Measurements from ENCODE around the gene SERPINE2. TPM values are rescaled to one million over a fixed set of nuclear protein-coding genes. Genes with fewer than 3 reads are reported as not detected.

SERPINE2 gene
- total RNA-seq, 1 experiment from 2014 or later: 231 TPM

DNA sequence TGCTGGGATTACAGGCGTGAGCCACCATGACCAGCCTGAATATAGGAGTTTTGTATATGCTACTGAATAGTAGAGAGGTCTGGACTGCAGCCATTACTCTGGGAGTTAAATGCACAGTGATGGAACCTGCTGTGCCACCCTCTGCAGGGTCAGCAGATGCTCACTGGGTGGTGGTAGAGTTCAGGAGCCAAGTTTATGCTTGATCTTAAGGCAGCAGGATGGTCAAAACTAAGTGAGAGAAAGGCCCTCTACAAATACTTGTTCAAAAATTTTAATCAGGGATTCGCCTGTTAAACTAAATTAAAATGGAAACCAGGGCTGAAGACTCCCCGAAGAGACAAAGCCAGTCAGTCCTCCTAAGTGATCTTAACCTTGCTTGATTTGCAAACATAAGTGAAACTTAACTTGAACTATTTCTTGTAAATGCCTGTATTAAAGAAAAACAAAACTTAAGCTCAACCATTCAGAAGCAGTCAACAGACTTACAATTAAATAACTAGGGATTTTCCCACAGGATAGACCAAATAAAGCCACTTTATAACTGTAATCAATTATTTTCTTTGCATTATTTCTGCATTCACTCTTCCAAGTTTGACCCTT lies 89.7 kb downstream of the SERPINE2 start:
- CTCF ChIA-PET: interaction anchor here (0.8 to 1.3 kb wide), 2 partner anchors 306 to 1290 kb away, joined by 3 read pairs; no protein-coding TSS in a partner anchor
- BruUV-seq (replicated peaks): no TSS peak
- Mint-ChIP-seq H3K27ac (ENCODE audit: low read depth, unreplicated experiment) (no peak overlapping the region), H3K4me3 (ENCODE audit: unreplicated experiment) (no peak overlapping the region), H3K9me3 (ENCODE audit: unreplicated experiment) (no peaks in the 10 kb centered on the region), H3K4me1 (ENCODE audit: insufficient read depth, unreplicated experiment) (peaks cover 8% of the 10 kb centered on the region), H3K36me3 (ENCODE audit: insufficient read depth, unreplicated experiment) (peaks cover under 1% of the 10 kb centered on the region), H3K27me3 (ENCODE audit: insufficient read depth, unreplicated experiment) (no peaks in the 10 kb centered on the region)
- intact Hi-C loops (cut with micrococcal nuclease): no loop called here
- DNase-seq (ENCODE audit: unreplicated experiment): no peak
- TF ChIP-seq, protein P1, sequence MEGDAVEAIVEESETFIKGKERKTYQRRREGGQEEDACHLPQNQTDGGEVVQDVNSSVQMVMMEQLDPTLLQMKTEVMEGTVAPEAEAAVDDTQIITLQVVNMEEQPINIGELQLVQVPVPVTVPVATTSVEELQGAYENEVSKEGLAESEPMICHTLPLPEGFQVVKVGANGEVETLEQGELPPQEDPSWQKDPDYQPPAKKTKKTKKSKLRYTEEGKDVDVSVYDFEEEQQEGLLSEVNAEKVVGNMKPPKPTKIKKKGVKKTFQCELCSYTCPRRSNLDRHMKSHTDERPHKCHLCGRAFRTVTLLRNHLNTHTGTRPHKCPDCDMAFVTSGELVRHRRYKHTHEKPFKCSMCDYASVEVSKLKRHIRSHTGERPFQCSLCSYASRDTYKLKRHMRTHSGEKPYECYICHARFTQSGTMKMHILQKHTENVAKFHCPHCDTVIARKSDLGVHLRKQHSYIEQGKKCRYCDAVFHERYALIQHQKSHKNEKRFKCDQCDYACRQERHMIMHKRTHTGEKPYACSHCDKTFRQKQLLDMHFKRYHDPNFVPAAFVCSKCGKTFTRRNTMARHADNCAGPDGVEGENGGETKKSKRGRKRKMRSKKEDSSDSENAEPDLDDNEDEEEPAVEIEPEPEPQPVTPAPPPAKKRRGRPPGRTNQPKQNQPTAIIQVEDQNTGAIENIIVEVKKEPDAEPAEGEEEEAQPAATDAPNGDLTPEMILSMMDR (IDR thresholded peaks at IDR 0.05; ENCODE audit: unreplicated experiment): no peak
- POLR2A ChIA-PET: no interaction called here

DNA sequence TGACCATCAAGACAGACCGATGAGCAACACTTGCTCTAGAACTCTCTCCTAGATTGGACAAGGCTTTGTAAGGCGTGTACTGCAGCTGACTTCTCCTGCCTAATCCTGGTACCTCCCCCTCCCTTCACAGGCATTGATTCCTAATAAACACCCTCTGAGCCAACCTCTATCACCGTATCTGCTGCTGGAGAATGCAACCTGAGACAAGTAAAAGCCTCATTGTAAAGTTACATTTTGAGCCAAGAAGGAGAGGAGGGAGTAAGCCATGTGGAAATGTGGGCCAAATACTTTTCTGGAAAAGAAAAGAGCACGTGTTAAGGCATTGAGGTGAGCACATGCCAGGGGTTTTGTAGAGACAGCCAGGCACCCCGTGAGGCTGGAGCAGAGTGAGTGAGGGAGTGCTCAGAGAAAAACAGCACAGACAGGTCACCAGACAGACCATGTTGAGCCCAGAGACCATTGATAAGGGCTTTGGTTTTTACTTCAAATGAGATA lies 91.3 kb downstream of the SERPINE2 start:
- no peak overlapping the region for H3K4me3 Mint-ChIP-seq (ENCODE audit: unreplicated experiment)
- POLR2A ChIA-PET: interaction anchor here (5.4 kb wide), 1 partner anchor 8 kb away, joined by 71 read pairs; the partner anchor contains the start of gene MRPL44
- CTCF ChIA-PET: interaction anchor here (1.2 kb wide), 1 partner anchor 23 kb away, joined by 3 read pairs; no protein-coding TSS in a partner anchor
- no TSS peak for BruUV-seq (replicated peaks)
- DNase-seq (ENCODE audit: unreplicated experiment): no peak
- H3K36me3 Mint-ChIP-seq (ENCODE audit: insufficient read depth, unreplicated experiment): peaks cover 6% of the 10 kb centered on the region
- H3K9me3 Mint-ChIP-seq (ENCODE audit: unreplicated experiment): no peaks in the 10 kb centered on the region
- H3K27me3 Mint-ChIP-seq (ENCODE audit: insufficient read depth, unreplicated experiment): no peaks in the 10 kb centered on the region
- intact Hi-C loops (cut with micrococcal nuclease): no loop called here
- TF ChIP-seq, protein P1 (IDR thresholded peaks at IDR 0.05; ENCODE audit: unreplicated experiment): no peak
- H3K27ac Mint-ChIP-seq (ENCODE audit: low read depth, unreplicated experiment): no peak overlapping the region
- peaks cover 18% of the 10 kb centered on the region for H3K4me1 Mint-ChIP-seq (ENCODE audit: insufficient read depth, unreplicated experiment)

DNA sequence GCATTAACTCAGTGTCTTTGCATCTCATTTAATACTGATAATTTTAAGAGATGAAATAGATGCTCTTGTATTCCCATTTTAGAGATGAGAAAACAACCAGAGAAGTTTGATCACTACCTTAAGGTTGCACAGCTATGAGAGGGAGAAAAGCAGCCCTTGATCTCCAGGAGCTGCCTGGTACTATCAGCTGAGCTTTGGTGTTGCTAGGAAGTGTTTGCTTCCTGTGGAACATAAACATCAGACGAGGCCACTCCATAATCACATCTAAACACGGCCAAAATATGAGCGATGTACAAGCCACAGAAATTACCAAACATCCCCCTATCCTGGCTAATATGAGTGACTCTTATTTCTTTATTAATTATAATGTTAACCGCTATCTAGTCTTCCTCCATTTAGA lies 93.3 kb downstream of the SERPINE2 start:
- H3K27ac Mint-ChIP-seq (ENCODE audit: low read depth, unreplicated experiment): peak overlapping the region; percentile 33
- no TSS peak for BruUV-seq (replicated peaks)
- TF ChIP-seq, protein P1 (IDR thresholded peaks at IDR 0.05; ENCODE audit: unreplicated experiment): no peak
- no peaks in the 10 kb centered on the region for H3K27me3 Mint-ChIP-seq (ENCODE audit: insufficient read depth, unreplicated experiment)
- H3K4me1 Mint-ChIP-seq (ENCODE audit: insufficient read depth, unreplicated experiment): peaks cover 30% of the 10 kb centered on the region
- POLR2A ChIA-PET: interaction anchor here (0.6 to 5.4 kb wide), 6 partner anchors 10 to 385 kb away, joined by 3 to 71 read pairs (median 3); partner anchors contain the start of gene MRPL44
- intact Hi-C loops (cut with micrococcal nuclease): no loop called here
- peaks cover 12% of the 10 kb centered on the region for H3K36me3 Mint-ChIP-seq (ENCODE audit: insufficient read depth, unreplicated experiment)
- CTCF ChIA-PET: interaction anchor here (0.6 kb wide), 1 partner anchor 47 kb away, joined by 3 read pairs; no protein-coding TSS in a partner anchor
- no peak for DNase-seq (ENCODE audit: unreplicated experiment)
- H3K9me3 Mint-ChIP-seq (ENCODE audit: unreplicated experiment): no peaks in the 10 kb centered on the region
- H3K4me3 Mint-ChIP-seq (ENCODE audit: unreplicated experiment): peak overlapping the region; percentile 96

DNA sequence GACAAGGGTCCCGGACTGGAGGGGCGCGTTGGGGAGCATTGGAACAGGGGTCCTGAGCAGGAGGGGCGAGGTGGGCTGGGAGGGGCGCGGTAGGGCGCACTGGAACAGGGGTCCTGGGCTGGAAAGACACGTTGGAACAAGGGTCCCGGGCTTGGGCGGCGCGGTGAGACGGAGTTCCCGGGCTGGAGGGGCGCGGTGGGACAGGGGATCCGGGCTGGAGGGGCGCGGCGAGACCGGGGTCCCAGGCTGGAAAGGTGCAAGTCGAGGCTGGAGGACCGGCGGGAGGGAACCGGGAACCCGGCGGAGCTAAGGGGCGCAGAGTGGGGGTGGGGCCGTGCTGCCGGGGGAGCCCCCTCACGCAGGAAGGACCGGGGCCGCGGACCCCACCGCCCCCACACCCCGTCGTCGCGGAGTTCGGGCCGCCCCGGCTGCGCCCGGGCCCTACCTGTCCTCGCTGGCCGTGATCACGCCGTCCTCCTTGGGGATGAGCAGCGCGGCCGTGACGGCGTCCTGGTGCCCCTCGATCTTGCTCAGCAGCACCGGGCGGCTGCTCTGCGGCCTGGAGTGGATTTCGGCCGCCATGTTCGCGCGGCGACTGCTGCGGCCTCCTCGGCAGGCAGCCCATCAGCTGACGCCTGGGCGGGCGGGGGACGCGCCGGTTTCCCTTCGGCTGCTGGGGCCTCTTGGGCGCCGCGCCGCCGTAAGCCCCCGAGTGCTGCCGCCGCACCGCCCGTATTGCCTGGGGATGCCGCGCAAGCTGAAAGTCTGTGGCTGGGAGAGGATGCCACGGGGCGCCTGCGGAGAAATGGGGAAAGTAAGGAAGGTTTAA lies 94.2 kb downstream of the SERPINE2 start, which contains the start of gene WDFY1:
TSS of gene WDFY1 (minus strand) at position 633 of the 829 bp plus-strand sequence. CDS start at position 582, 51 bp downstream.
- POLR2A ChIA-PET: interaction anchor here (0.6 to 5.4 kb wide), 14 partner anchors 9 to 384 kb away, joined by 3 to 71 read pairs (median 3); partner anchors contain the start of gene MRPL44
- Mint-ChIP-seq H3K9me3 (ENCODE audit: unreplicated experiment) (no peaks in the 10 kb centered on the region), H3K4me1 (ENCODE audit: insufficient read depth, unreplicated experiment) (peaks cover 30% of the 10 kb centered on the region), H3K27ac (ENCODE audit: low read depth, unreplicated experiment) (peak within 1 kb of the TSS; percentile 90), H3K36me3 (ENCODE audit: insufficient read depth, unreplicated experiment) (peaks cover 12% of the 10 kb centered on the region), H3K27me3 (ENCODE audit: insufficient read depth, unreplicated experiment) (no peaks in the 10 kb centered on the region), H3K4me3 (ENCODE audit: unreplicated experiment) (peak within 1 kb of the TSS; percentile 96)
- no TSS peak for BruUV-seq (replicated peaks)
- intact Hi-C loops (cut with micrococcal nuclease): loop anchor here (5.0 kb wide), 1 partner anchor 108 kb away; the partner anchor contains the start of gene AP1S3
- TF ChIP-seq, protein P1 (IDR thresholded peaks at IDR 0.05; ENCODE audit: unreplicated experiment): no peak
- CTCF ChIA-PET: interaction anchor here (0.7 to 1.7 kb wide), 2 partner anchors 17 to 49 kb away, joined by 3 to 4 read pairs; no protein-coding TSS in a partner anchor
- peak; percentile 79 for DNase-seq (ENCODE audit: unreplicated experiment)
